Activated CD4-positive, alpha-beta T cell treated with anti-CD3 and anti-CD28 coated beads for 36 hours (primary cell): Measurements from ENCODE around the gene FAM32A. TPM values are rescaled to one million over a fixed set of nuclear protein-coding genes. Genes with fewer than 3 reads are reported as not detected.

Experiments
- ATAC-seq: fragments of 200-7000 bp; cut with Tn5 transposase; one replicate; pipeline ENCODE4 v1.10.0; 2021; ENCODE audit warnings: mild to moderate bottlenecking, moderate library complexity
- CTCF ChIA-PET: fragments of 350-600 bp; sonication (Branson Sonifier 250); formaldehyde crosslinking; loops from one replicate; lab custom pipeline; 2021; ENCODE audit warnings: antibody characterized with exemption; lab: Charles Lee
- POLR2A ChIA-PET: fragments of 350-600 bp; sonication (Branson Sonifier 250); formaldehyde crosslinking; loops from one replicate; lab custom pipeline; 2021; ENCODE audit warnings: antibody characterized with exemption, inconsistent platforms; lab: Charles Lee
- DNase-seq: peaks from one replicate; pipeline ENCODE4 v3.0.0-alpha.2; 2020
- H3K27ac Mint-ChIP-seq: one replicate; pipeline ENCODE4 v1.8.0; 2021; ENCODE audit warnings: mixed read lengths
- H3K27me3 Mint-ChIP-seq: one replicate; pipeline ENCODE4 v1.8.0; 2021; ENCODE audit warnings: mixed read lengths
- H3K36me3 Mint-ChIP-seq: one replicate; pipeline ENCODE4 v1.8.0; 2021; ENCODE audit warnings: low read depth, mixed read lengths
- H3K4me1 Mint-ChIP-seq: one replicate; pipeline ENCODE4 v1.8.0; 2021; ENCODE audit warnings: mixed read lengths
- H3K4me3 Mint-ChIP-seq: one replicate; pipeline ENCODE4 v1.8.0; 2021; ENCODE audit warnings: mild to moderate bottlenecking, moderate library complexity, mixed read lengths
- H3K9me3 Mint-ChIP-seq: one replicate; pipeline ENCODE4 v1.8.0; 2021; ENCODE audit warnings: low read depth, mixed read lengths
- intact Hi-C, 2 experiments: fragments of 100-400 bp; cut with DNase I in 1 of 2; cut with micrococcal nuclease in 1 of 2; formaldehyde crosslinking; loops; one replicate each; pipeline versions ENCODE4 v1.14.2 to v1.15.1; 2022 to 2024; cut with DNase I, micrococcal nuclease
- total RNA-seq, 2 experiments: library from RNA; stranded (reverse); gene quantifications; one replicate each; pipeline ENCODE4 v1.2.3, GENCODE V29; 2021

FAM32A gene
- 10 to 100 TPM; 46.3 to 48.2 TPM for total RNA-seq

DNA sequence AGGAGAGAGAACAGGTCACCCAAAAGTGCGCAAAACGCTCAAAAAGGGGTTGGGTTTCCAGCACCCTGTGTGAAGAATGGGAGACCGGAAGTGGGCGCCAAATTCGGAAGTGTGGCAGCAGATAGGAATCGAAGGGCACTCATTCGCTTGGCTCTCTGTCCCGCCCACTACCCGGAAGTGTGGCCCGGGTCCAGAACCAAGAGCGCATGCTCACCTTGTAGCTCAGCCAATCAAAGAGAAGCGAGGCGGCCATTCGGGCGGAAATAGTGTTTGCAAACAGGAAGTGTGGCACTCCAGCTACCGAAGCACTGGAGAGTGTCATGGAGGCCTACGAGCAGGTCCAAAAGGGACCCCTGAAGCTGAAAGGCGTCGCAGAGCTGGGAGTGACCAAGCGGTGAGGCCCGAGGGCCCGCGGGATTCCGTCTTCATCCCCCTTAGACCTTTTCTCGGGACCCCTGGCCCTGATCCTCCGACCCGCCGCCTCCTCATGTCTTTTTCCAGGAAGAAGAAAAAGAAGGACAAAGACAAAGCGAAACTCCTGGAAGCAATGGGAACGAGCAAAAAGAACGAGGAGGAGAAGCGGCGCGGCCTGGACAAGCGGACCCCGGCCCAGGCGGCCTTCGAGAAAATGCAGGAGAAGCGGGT is at the start of gene FAM32A:
Gene FAM32A (plus strand): TSS at position 288 of the 645 bp plus-strand sequence. CDS start 33 bp downstream, at position 321.
- H3K27me3 Mint-ChIP-seq: no peaks in the 10 kb centered on the region
- CTCF ChIA-PET: interaction anchor here (0.6 to 4.0 kb wide), 27 partner anchors 10 to 1391 kb away, joined by 3 to 53 read pairs (median 4); partner anchors contain the start of genes AP1M1 and TPM4
- peak; percentile 99 for DNase-seq
- peak within 1 kb of the TSS; percentile 100 for H3K4me3 Mint-ChIP-seq
- peak within 1 kb of the TSS; percentile 97 for H3K27ac Mint-ChIP-seq
- peaks cover 23% of the 10 kb centered on the region for H3K36me3 Mint-ChIP-seq
- H3K4me1 Mint-ChIP-seq: peaks cover 26% of the 10 kb centered on the region
- POLR2A ChIA-PET: interaction anchor here (0.7 to 1.7 kb wide), 7 partner anchors 12 to 399 kb away, joined by 3 to 19 read pairs (median 4); partner anchors contain the start of gene AP1M1
- intact Hi-C loops: loop anchor here (1.0 to 10.0 kb wide), 9 partner anchors 12 to 350 kb away; partner anchors contain the start of genes AP1M1 (in 2 of the 2), RAB8A (in 2 of the 2), C19orf44 (in 1 of the 2) and CALR3 (in 1 of the 2)
- no peaks in the 10 kb centered on the region for H3K9me3 Mint-ChIP-seq
- ATAC-seq: peak; percentile 98

DNA sequence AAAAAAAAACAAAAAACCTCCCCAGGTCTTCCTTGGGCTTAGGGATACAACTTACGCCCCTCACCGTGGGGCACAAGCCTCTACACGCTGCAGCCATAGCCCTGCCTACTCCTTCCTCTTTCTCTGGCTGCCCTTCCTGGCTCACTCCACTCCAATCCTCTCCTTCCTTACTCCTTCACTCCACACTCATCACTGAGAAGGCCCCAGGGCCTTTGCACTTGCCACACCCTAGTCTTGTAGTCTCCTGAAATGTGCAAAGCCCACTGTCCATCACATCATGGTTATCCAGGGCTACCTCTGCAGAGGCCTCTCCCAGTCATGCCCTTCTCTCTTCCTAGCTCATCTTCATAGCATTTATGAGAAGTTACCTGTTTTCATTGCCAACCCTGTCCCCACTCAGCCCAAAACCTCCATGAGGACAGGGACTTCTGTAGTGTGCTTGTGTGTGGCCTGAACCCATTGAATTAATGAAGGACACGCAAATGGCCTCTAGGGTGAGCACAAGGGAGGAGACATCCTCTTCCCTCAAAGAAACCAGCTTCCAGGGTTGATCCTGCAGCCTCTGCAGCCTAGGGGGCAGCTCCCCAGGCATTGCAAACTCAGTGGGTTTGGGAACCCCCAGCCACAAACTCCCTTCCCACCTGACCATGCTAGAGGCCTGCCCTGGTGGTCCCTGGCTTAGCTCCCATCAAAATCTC is 49.6 kb upstream of the FAM32A start:
- no peaks in the 10 kb centered on the region for H3K4me1 Mint-ChIP-seq
- H3K9me3 Mint-ChIP-seq: peaks cover 5% of the 10 kb centered on the region
- no peak overlapping the region for H3K27ac Mint-ChIP-seq
- intact Hi-C loops: loop anchor here in 1 of 2 experiments (5.0 kb wide), 1 partner anchor 37 kb away; the partner anchor contains the start of gene CIB3
- ChIA-PET CTCF (interaction anchor here (0.6 to 1.7 kb wide), 3 partner anchors 13 to 65 kb away, joined by 3 to 5 read pairs (median 4); no protein-coding TSS in a partner anchor), POLR2A (no interaction called here)
- H3K4me3 Mint-ChIP-seq: no peak overlapping the region
- ATAC-seq (no peak), DNase-seq (no peak)
- H3K36me3 Mint-ChIP-seq: peaks cover 41% of the 10 kb centered on the region
- H3K27me3 Mint-ChIP-seq: no peaks in the 10 kb centered on the region

GRCh38 chr19:16136185-16136999 is 48.8 kb upstream of the FAM32A start:
- H3K36me3 Mint-ChIP-seq: peaks cover 33% of the 10 kb centered on the region
- H3K4me3 Mint-ChIP-seq: no peak overlapping the region
- CTCF ChIA-PET: interaction anchor here (0.6 to 1.1 kb wide), 3 partner anchors 10 to 507 kb away, joined by 3 to 4 read pairs (median 3); no protein-coding TSS in a partner anchor
- no peaks in the 10 kb centered on the region for H3K27me3 Mint-ChIP-seq
- POLR2A ChIA-PET: interaction anchor here (0.6 kb wide), 1 partner anchor 9 kb away, joined by 4 read pairs; no protein-coding TSS in a partner anchor
- H3K9me3 Mint-ChIP-seq: peaks cover 2% of the 10 kb centered on the region
- intact Hi-C loops: loop anchor here in 1 of 2 experiments (5.0 kb wide), 1 partner anchor 36 kb away; the partner anchor contains the start of gene CIB3
- no peak overlapping the region for H3K27ac Mint-ChIP-seq
- DNase-seq (no peak), ATAC-seq (no peak)
- no peaks in the 10 kb centered on the region for H3K4me1 Mint-ChIP-seq

GRCh38 chr19:16139752-16140151 is 45.5 kb upstream of the FAM32A start:
- ChIA-PET CTCF (interaction anchor here (0.6 kb wide), 1 partner anchor 105 kb away, joined by 3 read pairs; no protein-coding TSS in a partner anchor), POLR2A (no interaction called here)
- no peaks in the 10 kb centered on the region for H3K27me3 Mint-ChIP-seq
- peaks cover 13% of the 10 kb centered on the region for H3K4me1 Mint-ChIP-seq
- intact Hi-C loops: loop anchor here in 1 of 2 experiments (5.0 kb wide), 1 partner anchor 33 kb away; the partner anchor contains the start of gene CIB3
- no peak for DNase-seq
- ATAC-seq: no peak
- H3K4me3 Mint-ChIP-seq: no peak overlapping the region
- peaks cover 2% of the 10 kb centered on the region for H3K9me3 Mint-ChIP-seq
- peak overlapping the region; percentile 10 for H3K27ac Mint-ChIP-seq
- peaks cover 5% of the 10 kb centered on the region for H3K36me3 Mint-ChIP-seq

DNA sequence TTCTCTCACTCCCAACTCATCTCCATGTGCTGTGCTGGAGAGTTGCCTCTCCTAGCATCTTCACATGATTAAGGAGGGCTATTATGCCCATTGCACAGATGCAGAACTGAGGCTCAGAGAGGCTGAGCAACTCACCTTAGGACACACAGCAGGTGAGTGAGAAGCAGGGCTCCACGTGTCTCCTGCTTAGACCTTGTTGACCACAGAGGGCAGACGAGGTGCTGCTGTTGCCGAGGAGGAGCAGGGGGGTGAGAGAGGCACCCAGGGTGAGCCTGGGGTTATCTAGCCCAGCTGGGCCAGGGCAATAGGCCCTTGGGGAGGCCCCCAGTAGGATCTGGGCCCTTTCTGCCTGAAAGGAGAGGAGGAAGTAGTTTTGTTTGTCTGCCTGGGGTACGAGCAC is 44.2 kb upstream of the FAM32A start:
- DNase-seq (no peak), ATAC-seq (no peak)
- Mint-ChIP-seq H3K4me1 (peaks cover 21% of the 10 kb centered on the region), H3K4me3 (no peak overlapping the region), H3K27ac (no peak overlapping the region), H3K9me3 (peaks cover 2% of the 10 kb centered on the region), H3K27me3 (no peaks in the 10 kb centered on the region), H3K36me3 (peaks cover 2% of the 10 kb centered on the region)
- ChIA-PET CTCF (no interaction called here), POLR2A (interaction anchor here (0.6 to 1.0 kb wide), 3 partner anchors 13 to 70 kb away, joined by 3 to 5 read pairs (median 4); no protein-coding TSS in a partner anchor)
- intact Hi-C loops: no loop called here

DNA sequence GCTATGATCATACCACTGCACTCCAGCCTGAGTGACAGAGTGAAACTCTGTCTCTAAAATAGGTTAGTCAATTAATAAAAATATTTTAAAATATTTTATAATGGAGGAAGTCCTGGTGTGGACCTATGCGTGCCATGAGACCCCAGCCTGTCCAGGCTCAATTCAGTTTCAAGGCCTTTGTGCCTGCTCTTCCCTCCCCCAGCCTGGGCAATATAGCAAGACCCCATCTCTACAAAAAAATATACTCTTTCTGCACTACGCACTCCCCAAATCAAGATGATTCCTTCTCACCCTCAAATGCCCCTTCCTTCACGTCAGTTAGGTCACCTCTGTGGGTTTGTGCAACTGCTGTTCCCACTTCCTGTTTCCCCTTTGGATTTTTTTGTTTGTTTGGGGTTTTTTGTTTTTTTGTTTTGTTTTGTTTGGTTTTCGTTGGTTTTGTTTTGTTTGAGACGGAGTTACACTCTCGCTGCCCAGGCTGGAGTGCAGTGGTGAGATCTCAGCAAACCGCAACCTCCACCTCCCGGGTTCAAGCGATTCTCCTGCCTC is 43.1 kb upstream of the FAM32A start:
- intact Hi-C loops: no loop called here
- no peak overlapping the region for H3K27ac Mint-ChIP-seq

DNA sequence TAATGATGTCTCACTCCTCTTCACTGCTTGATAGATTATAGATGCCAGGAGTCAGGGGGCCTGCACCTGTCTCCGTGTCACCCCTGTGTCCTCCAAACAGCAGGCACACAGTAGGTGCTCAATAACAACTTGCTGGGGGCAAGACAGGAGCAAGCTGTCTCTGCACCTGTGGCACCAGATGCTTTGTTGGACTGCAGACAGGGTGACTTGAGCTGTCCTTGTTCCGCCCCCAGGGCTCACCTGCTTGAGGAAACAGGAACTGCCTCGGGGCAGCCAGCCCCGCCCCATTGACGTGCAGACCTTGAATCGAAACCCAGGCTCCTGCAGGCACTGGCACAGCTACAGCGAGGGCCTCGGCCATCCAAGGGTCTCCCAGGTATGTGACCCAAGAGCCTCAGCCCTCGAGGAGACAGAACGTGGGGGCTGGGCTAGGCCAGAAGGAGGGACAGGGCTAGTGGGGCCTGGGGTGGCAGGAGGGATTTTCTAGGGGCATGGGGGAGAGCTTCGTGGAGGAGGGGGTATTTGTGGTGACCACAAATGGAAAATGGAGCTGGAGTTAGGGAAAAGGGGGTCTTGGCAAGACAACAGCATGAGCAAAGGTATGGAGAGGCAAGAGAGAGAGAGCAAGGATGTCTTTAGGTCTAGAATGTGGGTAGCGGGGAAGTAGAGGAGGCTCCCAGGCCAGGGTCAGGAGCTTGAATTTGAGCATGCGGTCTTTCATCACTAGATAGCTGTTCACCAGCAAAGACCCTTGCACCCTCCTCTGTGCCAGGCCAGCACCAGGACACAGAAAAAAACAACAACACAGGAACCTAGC is 41.6 kb upstream of the FAM32A start, which contains the start of gene HSH2D:
Gene HSH2D (plus strand): TSS at position 287 of the 817 bp plus-strand sequence. CDS start 5,066 bp downstream, outside the sequence.
- Mint-ChIP-seq H3K36me3 (peaks cover 7% of the 10 kb centered on the region), H3K4me3 (peak within 1 kb of the TSS; percentile 94), H3K4me1 (peaks cover 24% of the 10 kb centered on the region), H3K27me3 (no peaks in the 10 kb centered on the region), H3K9me3 (peaks cover 2% of the 10 kb centered on the region), H3K27ac (peak within 1 kb of the TSS; percentile 93)
- POLR2A ChIA-PET: interaction anchor here (2.4 kb wide), 1 partner anchor 10 kb away, joined by 6 read pairs; no protein-coding TSS in a partner anchor
- ATAC-seq (peak; percentile 100), DNase-seq (peak; percentile 91)
- CTCF ChIA-PET: interaction anchor here (0.6 to 2.0 kb wide), 5 partner anchors 25 to 509 kb away, joined by 3 to 9 read pairs (median 4); no protein-coding TSS in a partner anchor
- intact Hi-C loops: loop anchor here in 1 of 2 experiments (1.0 kb wide), 2 partner anchors 24 to 42 kb away; partner anchors contain the start of gene FAM32A

More for the DNA sequence above, 43.1 kb upstream of the FAM32A start:
- H3K36me3 Mint-ChIP-seq: peaks cover 5% of the 10 kb centered on the region
- H3K4me3 Mint-ChIP-seq: no peak overlapping the region
- no peak for ATAC-seq
- no peaks in the 10 kb centered on the region for H3K27me3 Mint-ChIP-seq
- peaks cover 2% of the 10 kb centered on the region for H3K9me3 Mint-ChIP-seq
- CTCF ChIA-PET: no interaction called here
- POLR2A ChIA-PET: interaction anchor here (0.6 to 0.8 kb wide), 2 partner anchors 23 to 305 kb away, joined by 3 to 4 read pairs; no protein-coding TSS in a partner anchor
- peaks cover 24% of the 10 kb centered on the region for H3K4me1 Mint-ChIP-seq
- no peak for DNase-seq

- intact Hi-C loops: no loop called here
- Mint-ChIP-seq H3K36me3 (peaks cover 10% of the 10 kb centered on the region), H3K4me3 (peak overlapping the region; percentile 94), H3K27ac (peak overlapping the region; percentile 93), H3K4me1 (peaks cover 24% of the 10 kb centered on the region), H3K27me3 (no peaks in the 10 kb centered on the region), H3K9me3 (peaks cover 2% of the 10 kb centered on the region)
- ChIA-PET CTCF (interaction anchor here (0.7 to 2.0 kb wide), 3 partner anchors 25 to 103 kb away, joined by 4 to 9 read pairs (median 5); no protein-coding TSS in a partner anchor), POLR2A (interaction anchor here (2.4 kb wide), 1 partner anchor 9 kb away, joined by 6 read pairs; no protein-coding TSS in a partner anchor)
- ATAC-seq (peak; percentile 17), DNase-seq (no peak)
These were observed 41.0 kb upstream of the FAM32A start for GRCh38 chr19:16144216-16144581.

DNA sequence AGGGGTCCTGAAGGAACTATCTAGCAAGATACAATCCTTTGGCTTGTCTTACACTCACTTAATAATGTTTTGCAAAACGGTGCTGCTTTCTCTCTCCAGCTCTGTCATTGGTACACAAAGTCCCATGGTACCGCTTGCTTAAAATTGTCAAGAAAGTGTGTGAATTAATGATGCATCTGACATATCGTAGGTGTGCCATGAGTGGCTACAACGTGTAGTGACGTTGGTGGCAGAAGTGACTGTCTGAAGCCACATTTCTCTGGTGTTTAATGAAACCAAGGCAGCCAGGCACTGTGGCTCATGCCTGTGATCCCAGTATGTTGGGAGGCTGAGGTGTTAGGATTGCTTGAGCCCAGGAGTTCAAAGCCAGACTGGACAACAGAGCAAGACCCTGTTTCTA is 39.1 kb upstream of the FAM32A start:
- Mint-ChIP-seq H3K27me3 (no peaks in the 10 kb centered on the region), H3K27ac (no peak overlapping the region), H3K4me3 (peak overlapping the region; percentile 17), H3K4me1 (peaks cover 24% of the 10 kb centered on the region), H3K9me3 (peaks cover 2% of the 10 kb centered on the region), H3K36me3 (peaks cover 11% of the 10 kb centered on the region)
- ChIA-PET POLR2A (interaction anchor here (1.1 to 1.4 kb wide), 2 partner anchors 10 to 35 kb away, joined by 3 to 4 read pairs; partner anchors contain the start of gene RAB8A), CTCF (no interaction called here)
- intact Hi-C loops: no loop called here
- ATAC-seq (no peak), DNase-seq (no peak)
